K562 treated with DMSO at 1 percent for 48 hours (cell line): Measurements from ENCODE around the gene CEP112. TPM values are rescaled to one million over a fixed set of nuclear protein-coding genes. Genes with fewer than 3 reads are reported as not detected.

ENCODE experiments used
- total RNA-seq: library from RNA; unstranded; fragments of 300-600 nt; gene quantifications from 2 replicates; pipeline ENCODE4 v1.2.3, GENCODE V29; 2022; ENCODE audit warnings: low replicate concordance; ENCODE audit errors: extremely low read depth

The CEP112 gene
- not detected in 2 replicates for total RNA-seq

GRCh38 chr17:66191593-66192377, at the start of gene CEP112:
CEP112 (minus strand) TSS chr17:66192133.

GRCh38 chr17:66228887-66229782, 37.2 kb upstream of the CEP112 start, which contains the start of gene APOH:
APOH (minus strand) TSS chr17:66229415; CDS start chr17:66229379, 36 bp downstream.

Other genes with a start within 250 kb of the CEP112 start
- gene APOH, start 37.3 kb upstream of the CEP112 start, total RNA-seq, result not detected in 2 replicates
- not detected in 2 replicates for gene PRKCA, start 110.5 kb upstream of the CEP112 start, total RNA-seq